Measurements from ENCODE around the gene EPB41L5.

The EPB41L5 gene

GRCh38 chr2:120029672-120030640 lies 17.1 kb downstream of the EPB41L5 start:
- DNase-seq (ENCODE audit: low read depth) = no peak
- TF ChIP-seq, protein P1, sequence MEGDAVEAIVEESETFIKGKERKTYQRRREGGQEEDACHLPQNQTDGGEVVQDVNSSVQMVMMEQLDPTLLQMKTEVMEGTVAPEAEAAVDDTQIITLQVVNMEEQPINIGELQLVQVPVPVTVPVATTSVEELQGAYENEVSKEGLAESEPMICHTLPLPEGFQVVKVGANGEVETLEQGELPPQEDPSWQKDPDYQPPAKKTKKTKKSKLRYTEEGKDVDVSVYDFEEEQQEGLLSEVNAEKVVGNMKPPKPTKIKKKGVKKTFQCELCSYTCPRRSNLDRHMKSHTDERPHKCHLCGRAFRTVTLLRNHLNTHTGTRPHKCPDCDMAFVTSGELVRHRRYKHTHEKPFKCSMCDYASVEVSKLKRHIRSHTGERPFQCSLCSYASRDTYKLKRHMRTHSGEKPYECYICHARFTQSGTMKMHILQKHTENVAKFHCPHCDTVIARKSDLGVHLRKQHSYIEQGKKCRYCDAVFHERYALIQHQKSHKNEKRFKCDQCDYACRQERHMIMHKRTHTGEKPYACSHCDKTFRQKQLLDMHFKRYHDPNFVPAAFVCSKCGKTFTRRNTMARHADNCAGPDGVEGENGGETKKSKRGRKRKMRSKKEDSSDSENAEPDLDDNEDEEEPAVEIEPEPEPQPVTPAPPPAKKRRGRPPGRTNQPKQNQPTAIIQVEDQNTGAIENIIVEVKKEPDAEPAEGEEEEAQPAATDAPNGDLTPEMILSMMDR (conservative IDR thresholded peaks at IDR 0.05; ENCODE audit: control insufficient read depth, insufficient read depth, low read depth, low read length) = no peak
- no peak overlapping the region for H3K4me3 ChIP-seq (ENCODE audit: control insufficient read depth, low read depth, low read length)

DNA sequence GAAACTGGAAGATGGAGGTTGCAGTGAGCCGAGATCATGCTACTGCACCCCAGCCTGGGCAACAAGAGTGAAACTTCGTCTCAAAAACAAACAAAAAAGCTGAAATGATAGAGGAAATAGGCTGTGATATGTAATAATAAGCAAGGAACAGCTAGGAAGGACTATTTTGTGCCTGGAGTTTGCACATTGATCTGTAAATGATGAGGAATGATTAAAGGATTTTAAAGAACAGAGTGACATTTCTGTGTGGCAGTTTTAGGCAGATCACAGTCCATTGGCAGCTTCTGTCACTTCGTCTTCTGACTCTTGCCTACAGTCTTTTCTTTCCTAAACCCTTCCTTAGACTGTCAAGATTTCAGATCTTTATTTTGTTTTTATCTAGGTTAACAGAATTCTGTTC lies 19.4 kb downstream of the EPB41L5 start:
- DNase-seq (ENCODE audit: low read depth) = no peak
- TF ChIP-seq, protein P1 (conservative IDR thresholded peaks at IDR 0.05; ENCODE audit: control insufficient read depth, insufficient read depth, low read depth, low read length) = no peak
- no peak overlapping the region for H3K4me3 ChIP-seq (ENCODE audit: control insufficient read depth, low read depth, low read length)

- TF ChIP-seq, protein P1 (conservative IDR thresholded peaks at IDR 0.05; ENCODE audit: control insufficient read depth, insufficient read depth, low read depth, low read length) = no peak
- no peak overlapping the region for H3K4me3 ChIP-seq (ENCODE audit: control insufficient read depth, low read depth, low read length)
- DNase-seq (ENCODE audit: low read depth) = no peak
These were observed 21.1 kb downstream of the EPB41L5 start for GRCh38 chr2:120034027-120034426.

- DNase-seq (ENCODE audit: low read depth) = no peak
- TF ChIP-seq, protein P1 (conservative IDR thresholded peaks at IDR 0.05; ENCODE audit: control insufficient read depth, insufficient read depth, low read depth, low read length) = no peak
These were observed 21.7 kb downstream of the EPB41L5 start for GRCh38 chr2:120034621-120035020.

DNA sequence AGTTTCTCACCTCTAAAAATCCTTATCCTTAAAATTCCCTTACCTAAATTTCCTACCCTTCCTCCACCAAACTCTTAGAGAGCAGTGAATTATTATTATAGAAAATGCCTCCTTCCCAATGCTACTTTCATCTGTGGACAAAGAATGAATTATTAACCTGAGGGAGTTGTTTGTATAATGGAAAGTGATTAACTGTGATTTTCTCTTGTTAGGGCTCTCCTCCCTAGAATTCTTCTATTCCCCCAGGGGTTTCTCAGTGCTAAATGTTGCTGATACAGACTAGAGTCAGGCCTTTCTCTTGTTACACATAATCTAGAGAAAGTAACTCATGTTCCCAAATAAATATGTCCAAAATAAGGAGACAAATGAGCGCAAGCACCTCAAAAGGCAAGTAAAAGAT lies 23.3 kb downstream of the EPB41L5 start:
- no peak overlapping the region for H3K4me3 ChIP-seq (ENCODE audit: control insufficient read depth, low read depth, low read length)
- TF ChIP-seq, protein P1 (conservative IDR thresholded peaks at IDR 0.05; ENCODE audit: control insufficient read depth, insufficient read depth, low read depth, low read length) = no peak
- DNase-seq (ENCODE audit: low read depth) = peak; percentile 31

More at GRCh38 chr2:120034621-120035020, 21.7 kb downstream of the EPB41L5 start:
- H3K4me3 ChIP-seq (ENCODE audit: control insufficient read depth, low read depth, low read length) = no peak overlapping the region

GRCh38 chr2:120037995-120038541 lies 25.2 kb downstream of the EPB41L5 start:
- peak; percentile 73 for DNase-seq (ENCODE audit: low read depth)
- TF ChIP-seq, protein P1 (conservative IDR thresholded peaks at IDR 0.05; ENCODE audit: control insufficient read depth, insufficient read depth, low read depth, low read length) = no peak

More at GRCh38 chr2:120037995-120038541, 25.2 kb downstream of the EPB41L5 start:
- H3K4me3 ChIP-seq (ENCODE audit: control insufficient read depth, low read depth, low read length) = no peak overlapping the region

Data from fibroblast of mammary gland (primary cell).